HepG2 (cell line): ENCODE measurements around the gene LGALS1.

Source experiments
- CTCF ChIP-seq: sonication (generic); formaldehyde crosslinking; IDR thresholded peaks from 2 replicates; pipeline ENCODE4 v1.5.0; 2020; ENCODE audit warnings: mild to moderate bottlenecking, missing genetic modification reagents, moderate library complexity
- HCFC1 ChIP-seq: fragments of 150-350 bp; IDR thresholded peaks from 2 replicates; pipeline ENCODE4 v1.6.1; 2014; ENCODE audit warnings: low read depth, low read length
- NR2F1 ChIP-seq, 2 experiments: fragments of 450-650 bp in 1 of 2; formaldehyde crosslinking in 1 of 2; IDR thresholded peaks; 2 replicates each; pipeline versions ENCODE4 v1.5.0 to v1.6.1; 2016 to 2020; ENCODE audit warnings: mild to moderate bottlenecking in 1 of 2, missing compliant biosample characterization in 1 of 2, missing genetic modification reagents in 1 of 2, moderate library complexity in 1 of 2
- POLR2A ChIP-seq, 2 experiments: IDR thresholded peaks; 2 replicates each; pipeline ENCODE4 v1.6.1; 2011; ENCODE audit warnings: low read depth in 2 of 2, low read length in 2 of 2, mild to moderate bottlenecking in 1 of 2, moderate library complexity in 1 of 2; ENCODE audit not compliant: insufficient read depth in 1 of 2
- TBL1XR1 ChIP-seq: fragments of 150-350 bp; IDR thresholded peaks from 2 replicates; pipeline ENCODE4 v1.6.1; 2014; ENCODE audit warnings: borderline replicate concordance, low read length; ENCODE audit not compliant: partially characterized antibody
- ZBTB7B ChIP-seq: sonication (generic); formaldehyde crosslinking; IDR thresholded peaks from 2 replicates; pipeline ENCODE4 v1.4.0; 2020; ENCODE audit warnings: missing genetic modification reagents
- ZNF629 ChIP-seq: sonication (generic); formaldehyde crosslinking; conservative IDR thresholded peaks from 2 replicates; pipeline ENCODE4 v1.5.0; 2020; ENCODE audit warnings: missing genetic modification reagents
- ZNF761 ChIP-seq: sonication (generic); formaldehyde crosslinking; conservative IDR thresholded peaks from 2 replicates; pipeline ENCODE4 v1.4.0; 2020; ENCODE audit warnings: mild to moderate bottlenecking, missing genetic modification reagents
- ZNF773 ChIP-seq: sonication (generic); formaldehyde crosslinking; IDR thresholded peaks from 2 replicates; pipeline ENCODE4 v1.4.0; 2020; ENCODE audit warnings: missing genetic modification reagents, borderline replicate concordance
- TF ChIP-seq, protein P1 (sequence below): sonication (generic); formaldehyde crosslinking; IDR thresholded peaks from 2 replicates; pipeline ENCODE4 v1.4.0; 2020; ENCODE audit warnings: missing genetic modification reagents

- TF ChIP-seq HCFC1 (no peak), TBL1XR1 (no peak), CTCF (no peak), ZBTB7B (CRISPR knock-in tag) (no peak), NR2F1 (CRISPR knock-in tag; IDR thresholded peaks at IDR 0.05) (no peak), ZNF761 (CRISPR knock-in tag) (no peak), ZNF773 (no peak), POLR2A (IDR thresholded peaks at IDR 0.05; ENCODE audit: insufficient read depth in 1 of 2, low read depth in 2 of 2, low read length in 2 of 2) (no peak), ZNF629 (no peak)
- TF ChIP-seq, protein P1, sequence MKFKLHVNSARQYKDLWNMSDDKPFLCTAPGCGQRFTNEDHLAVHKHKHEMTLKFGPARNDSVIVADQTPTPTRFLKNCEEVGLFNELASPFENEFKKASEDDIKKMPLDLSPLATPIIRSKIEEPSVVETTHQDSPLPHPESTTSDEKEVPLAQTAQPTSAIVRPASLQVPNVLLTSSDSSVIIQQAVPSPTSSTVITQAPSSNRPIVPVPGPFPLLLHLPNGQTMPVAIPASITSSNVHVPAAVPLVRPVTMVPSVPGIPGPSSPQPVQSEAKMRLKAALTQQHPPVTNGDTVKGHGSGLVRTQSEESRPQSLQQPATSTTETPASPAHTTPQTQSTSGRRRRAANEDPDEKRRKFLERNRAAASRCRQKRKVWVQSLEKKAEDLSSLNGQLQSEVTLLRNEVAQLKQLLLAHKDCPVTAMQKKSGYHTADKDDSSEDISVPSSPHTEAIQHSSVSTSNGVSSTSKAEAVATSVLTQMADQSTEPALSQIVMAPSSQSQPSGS (CRISPR knock-in tag), result no peak
These were observed 20.2 kb upstream of the LGALS1 start for GRCh38 chr22:37655252-37655563.
